ENCODE data around the gene PLEKHG4B.
A peak's percentile ranks its signal among the peaks of the same experiment; 100 is the strongest.

- TF ChIP-seq POLR2A (IDR thresholded peaks at IDR 0.05; ENCODE audit: low read depth, low read length) (no peak), CTCF (conservative IDR thresholded peaks at IDR 0.05; ENCODE audit: low read depth, low read length) (no peak), FOS (IDR thresholded peaks at IDR 0.05; ENCODE audit: low read depth, low read length) (peak; percentile 41; the same call in 1 of the 2 replicates)
Observed at GRCh38 chr5:153256-153655, 61.3 kb downstream of the PLEKHG4B start.

All from IMR-90 (cell line).